AG04450 (cell line): ENCODE results near the gene ITM2B. TPM values are rescaled to one million over a fixed set of nuclear protein-coding genes. Genes with fewer than 3 reads are reported as not detected.

ENCODE experiments used
- CTCF ChIA-PET: fragments of 300-600, 350-600 bp; formaldehyde crosslinking; extraction: SDS; loops from one replicate; lab custom pipeline; 2022; ENCODE audit warnings: antibody characterized with exemption, inconsistent platforms; lab: Charles Lee
- POLR2A ChIA-PET: fragments of 350-600 bp; formaldehyde crosslinking; extraction: SDS; loops from one replicate; lab custom pipeline; 2021; ENCODE audit warnings: antibody characterized with exemption, inconsistent platforms; lab: Yijun Ruan, JAX
- DNase-seq: peaks from one replicate; pipeline ENCODE4 v3.0.0-alpha.2; 2011; ENCODE audit warnings: low read depth, low spot score
- H3K27ac ChIP-seq: one replicate; pipeline ENCODE4 v1.5.1; 2012; ENCODE audit warnings: low read depth, low read length, control low read depth
- H3K27me3 ChIP-seq: one replicate; pipeline ENCODE4 v1.6.0; 2012; ENCODE audit warnings: low read length; ENCODE audit not compliant: control insufficient read depth, insufficient read depth
- H3K4me3 ChIP-seq: 2 replicates; pipeline ENCODE4 v1.5.1; 2011; ENCODE audit warnings: mild to moderate bottlenecking, low read depth, low read length, control low read depth
- H3K9me3 ChIP-seq: 2 replicates; pipeline ENCODE4 v1.5.1; 2012; ENCODE audit warnings: low read length; ENCODE audit not compliant: control insufficient read depth, insufficient read depth
- polyA plus RNA-seq: library from polyadenylated mRNA; depleted of rRNA; stranded (reverse); fragments of >200 nt; gene quantifications from 2 replicates; pipeline ENCODE4 v1.2.3, GENCODE V29; 2011
- TF ChIP-seq, protein P1 (sequence below): IDR thresholded peaks from 2 replicates; pipeline ENCODE4 v1.5.1; 2011; ENCODE audit warnings: low read depth, low read length, control low read depth, inconsistent platforms

The ITM2B gene
- polyA plus RNA-seq, 1 experiment: 417 TPM

DNA sequence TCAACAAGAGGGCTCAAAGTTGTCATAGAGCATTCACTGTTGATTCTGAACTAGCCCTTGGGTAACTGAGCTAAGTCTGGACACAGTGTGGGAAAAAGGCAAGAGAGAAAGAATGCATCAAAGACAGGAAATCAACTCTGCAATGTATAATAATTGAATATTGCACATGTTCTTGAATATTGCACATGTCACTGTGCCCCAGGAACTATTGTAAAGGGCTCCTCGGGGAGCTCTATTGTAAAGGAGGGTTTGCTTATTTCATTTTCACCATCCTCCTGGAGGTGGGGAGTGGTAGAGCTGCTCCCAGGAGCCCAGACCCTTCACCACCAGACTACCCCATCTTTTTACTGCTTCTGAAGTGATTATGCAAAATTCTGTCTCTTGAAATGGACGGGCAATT lies 44.4 kb upstream of the ITM2B start:
- Histone ChIP-seq H3K9me3 (no peaks in the 10 kb centered on the region), H3K4me3 (no peak overlapping the region), H3K27ac (no peak overlapping the region), H3K27me3 (peaks cover 3% of the 10 kb centered on the region)
- ChIA-PET CTCF (no interaction called here), POLR2A (no interaction called here)
- TF ChIP-seq, protein P1, sequence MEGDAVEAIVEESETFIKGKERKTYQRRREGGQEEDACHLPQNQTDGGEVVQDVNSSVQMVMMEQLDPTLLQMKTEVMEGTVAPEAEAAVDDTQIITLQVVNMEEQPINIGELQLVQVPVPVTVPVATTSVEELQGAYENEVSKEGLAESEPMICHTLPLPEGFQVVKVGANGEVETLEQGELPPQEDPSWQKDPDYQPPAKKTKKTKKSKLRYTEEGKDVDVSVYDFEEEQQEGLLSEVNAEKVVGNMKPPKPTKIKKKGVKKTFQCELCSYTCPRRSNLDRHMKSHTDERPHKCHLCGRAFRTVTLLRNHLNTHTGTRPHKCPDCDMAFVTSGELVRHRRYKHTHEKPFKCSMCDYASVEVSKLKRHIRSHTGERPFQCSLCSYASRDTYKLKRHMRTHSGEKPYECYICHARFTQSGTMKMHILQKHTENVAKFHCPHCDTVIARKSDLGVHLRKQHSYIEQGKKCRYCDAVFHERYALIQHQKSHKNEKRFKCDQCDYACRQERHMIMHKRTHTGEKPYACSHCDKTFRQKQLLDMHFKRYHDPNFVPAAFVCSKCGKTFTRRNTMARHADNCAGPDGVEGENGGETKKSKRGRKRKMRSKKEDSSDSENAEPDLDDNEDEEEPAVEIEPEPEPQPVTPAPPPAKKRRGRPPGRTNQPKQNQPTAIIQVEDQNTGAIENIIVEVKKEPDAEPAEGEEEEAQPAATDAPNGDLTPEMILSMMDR: no peak
- no peak for DNase-seq

DNA sequence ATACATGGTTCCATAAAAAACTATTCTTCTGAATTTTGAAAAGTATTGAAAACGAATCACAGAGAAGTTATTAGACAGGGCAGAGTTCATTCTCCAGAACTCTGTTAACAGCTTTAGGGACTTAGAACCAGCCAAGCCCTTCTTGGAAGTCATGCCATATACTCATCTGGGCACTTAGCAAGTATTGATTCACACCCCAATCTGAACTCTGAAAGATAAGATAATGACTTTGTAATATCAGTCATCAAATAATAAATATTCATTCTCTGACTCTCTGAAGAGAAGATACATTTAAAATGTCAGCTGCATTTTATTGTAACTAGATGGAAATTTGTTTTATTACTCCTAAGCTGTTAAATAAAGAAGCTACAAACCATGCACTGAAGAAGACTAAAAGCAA lies 43.8 kb upstream of the ITM2B start:
- Histone ChIP-seq H3K27ac (no peak overlapping the region), H3K27me3 (peaks cover 3% of the 10 kb centered on the region), H3K4me3 (no peak overlapping the region), H3K9me3 (no peaks in the 10 kb centered on the region)
- POLR2A ChIA-PET: no interaction called here
- CTCF ChIA-PET: no interaction called here
- DNase-seq: no peak
- TF ChIP-seq, protein P1: no peak

DNA sequence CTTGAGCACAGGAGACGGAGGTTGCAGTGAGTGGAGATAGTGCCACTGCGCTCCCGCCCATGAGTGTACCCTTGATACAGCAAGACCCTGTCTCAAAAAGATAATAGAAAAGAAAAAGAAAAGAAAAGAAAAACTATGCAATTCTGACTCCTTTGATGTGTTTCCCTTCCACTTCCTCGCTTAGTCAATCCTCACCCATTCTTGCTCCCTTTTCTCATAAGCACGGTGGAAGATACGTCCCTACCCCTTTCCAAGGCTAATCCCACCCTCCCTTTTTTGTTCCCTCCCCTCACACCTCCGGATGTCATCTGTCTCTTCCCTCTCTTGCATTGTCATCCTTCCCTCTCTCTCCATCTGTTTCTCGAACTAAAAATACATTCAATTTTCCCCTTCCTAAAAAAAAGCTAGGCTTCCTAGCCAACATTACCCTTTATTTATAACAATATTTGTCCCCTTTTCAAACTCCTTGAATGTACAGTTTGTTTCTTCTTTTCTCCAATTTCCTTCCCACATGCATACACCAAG lies 40.5 kb upstream of the ITM2B start:
- ChIA-PET CTCF (interaction anchor here (0.7 kb wide), 1 partner anchor 299 kb away, joined by 4 read pairs; no protein-coding TSS in a partner anchor), POLR2A (no interaction called here)
- H3K27ac ChIP-seq: no peak overlapping the region

DNA sequence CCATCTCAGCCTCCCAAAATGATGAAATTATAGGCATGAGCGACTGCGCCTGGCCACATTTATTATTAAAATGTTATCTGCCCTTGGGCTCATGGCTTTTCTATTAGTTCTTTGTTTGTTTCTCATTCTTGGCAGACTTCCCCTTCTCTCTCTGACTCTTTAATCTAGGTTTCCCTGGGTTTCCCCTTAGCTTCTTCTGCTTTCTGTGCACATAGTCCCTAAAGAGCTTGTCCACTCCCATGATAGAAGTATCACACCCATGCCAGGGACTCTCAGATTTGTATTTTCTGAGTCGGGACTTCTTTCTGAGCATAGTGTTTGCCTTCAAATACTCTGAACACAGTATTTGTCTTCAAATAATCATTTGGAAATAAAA lies 38.6 kb upstream of the ITM2B start:
- DNase-seq: no peak

More for the DNA sequence above, 40.5 kb upstream of the ITM2B start:
- H3K27me3 ChIP-seq: peaks cover 3% of the 10 kb centered on the region
- no peak overlapping the region for H3K4me3 ChIP-seq
- DNase-seq: no peak
- no peaks in the 10 kb centered on the region for H3K9me3 ChIP-seq
- TF ChIP-seq, protein P1: no peak

DNA sequence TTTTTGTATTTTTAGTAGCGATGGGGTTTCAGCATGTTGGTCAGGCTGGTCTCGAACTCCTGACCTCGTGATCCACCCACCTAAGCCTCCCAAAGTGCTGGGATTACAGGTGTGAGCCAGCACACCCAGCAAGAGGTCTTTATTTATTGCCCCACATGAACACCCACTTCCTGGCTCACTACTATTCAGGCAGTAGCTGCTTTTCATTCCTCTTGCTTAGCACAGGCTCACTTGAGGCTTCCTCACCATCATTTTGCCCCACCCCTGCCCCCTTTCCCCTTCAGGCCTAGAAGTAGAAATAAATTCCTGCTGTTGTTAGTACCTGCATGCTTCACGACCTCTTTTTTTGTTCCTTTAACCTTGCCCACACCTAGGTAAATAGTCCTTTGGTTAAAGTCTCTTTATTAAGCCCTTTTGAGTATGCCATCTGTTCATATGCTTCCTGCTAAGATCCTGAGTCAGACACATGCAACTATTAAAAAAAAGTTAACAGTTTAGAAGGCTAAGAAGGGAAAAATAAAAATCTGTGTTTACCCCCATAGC lies 33.5 kb upstream of the ITM2B start:
- no peak overlapping the region for H3K27ac ChIP-seq
- ChIA-PET CTCF (no interaction called here), POLR2A (no interaction called here)
- no peaks in the 10 kb centered on the region for H3K9me3 ChIP-seq
- no peak overlapping the region for H3K4me3 ChIP-seq
- no peak for DNase-seq
- TF ChIP-seq, protein P1: no peak
- no peaks in the 10 kb centered on the region for H3K27me3 ChIP-seq

More for the DNA sequence above, 38.6 kb upstream of the ITM2B start:
- POLR2A ChIA-PET: no interaction called here
- Histone ChIP-seq H3K4me3 (no peak overlapping the region), H3K27ac (no peak overlapping the region), H3K9me3 (no peaks in the 10 kb centered on the region), H3K27me3 (peaks cover 3% of the 10 kb centered on the region)
- TF ChIP-seq, protein P1: no peak
- CTCF ChIA-PET: no interaction called here
